ENCODE data around the gene PROKR1.

Gene PROKR1

GRCh38 chr2:68698567-68699377 lies 55.4 kb downstream of the PROKR1 start:
- DNase-seq (ENCODE audit: low spot score): no peak

- DNase-seq (ENCODE audit: low spot score): no peak
These were observed 57.2 kb downstream of the PROKR1 start for GRCh38 chr2:68700560-68700959.

- DNase-seq (ENCODE audit: low spot score): no peak
These were observed 63.3 kb downstream of the PROKR1 start for GRCh38 chr2:68706637-68707036.

Measured in cerebellar cortex (tissue), 1 donor.